K562 (cell line): Measurements from ENCODE around the gene SUPT3H. TPM values are rescaled to one million over a fixed set of nuclear protein-coding genes. Genes with fewer than 3 reads are reported as not detected.

ENCODE experiments used
- ARID3B ChIP-seq: fragments of 250-450 bp; sonication (Bioruptor Pico); IDR thresholded peaks from 2 replicates; pipeline ENCODE4 v1.4.0; 2020; ENCODE audit warnings: borderline replicate concordance
- ATF1 ChIP-seq, 2 experiments: fragments of 450-650 bp in 1 of 2; IDR thresholded peaks; 2 replicates each; pipeline ENCODE4 v1.6.1; 2016; ENCODE audit warnings: missing compliant biosample characterization in 1 of 2, missing genetic modification characterization in 1 of 2
- COPS2 ChIP-seq: fragments of 450-650 bp; conservative IDR thresholded peaks from 2 replicates; pipeline ENCODE4 v1.6.1; 2016; ENCODE audit warnings: mild to moderate bottlenecking, moderate library complexity
- FOXM1 ChIP-seq, 2 experiments: fragments of 450-650 bp in 1 of 2; sonication (generic) in 1 of 2; formaldehyde crosslinking in 1 of 2; IDR thresholded peaks; 2 replicates each; pipeline versions ENCODE4 v1.6.1 to v1.9.0; 2017 to 2022; ENCODE audit warnings: low read depth in 2 of 2, mild to moderate bottlenecking in 2 of 2, missing genetic modification reagents in 1 of 2, moderate library complexity in 1 of 2
- FUS ChIP-seq: fragments of 200-400 bp; formaldehyde crosslinking; optimal IDR thresholded peaks from 2 replicates; pipeline ENCODE3; 2017; ENCODE audit warnings: low read depth, low read length
- HDAC1 ChIP-seq, 2 experiments: fragments of 450-650 bp; IDR thresholded peaks; 2 replicates each; pipeline ENCODE4 v1.6.1; 2016 to 2017; ENCODE audit warnings: inconsistent platforms in 1 of 2, mild to moderate bottlenecking in 1 of 2, moderate library complexity in 1 of 2
- NCOA1 ChIP-seq: fragments of 450-650 bp; IDR thresholded peaks from 2 replicates; pipeline ENCODE4 v1.6.1; 2016; ENCODE audit warnings: low read depth
- POLR2G ChIP-seq: fragments of 200-400 bp; formaldehyde crosslinking; IDR thresholded peaks from 2 replicates; pipeline ENCODE4 v1.6.1; 2017; ENCODE audit warnings: low read depth, mild to moderate bottlenecking, antibody characterized with exemption, low read length, moderate library complexity
- RB1 ChIP-seq: fragments of 450-650 bp; IDR thresholded peaks from 2 replicates; pipeline ENCODE4 v1.6.1; 2017; ENCODE audit warnings: low read depth, mild to moderate bottlenecking
- RBM34 ChIP-seq: fragments of 200-400 bp; formaldehyde crosslinking; IDR thresholded peaks from 2 replicates; pipeline ENCODE4 v1.6.1; 2018; ENCODE audit warnings: low read length, borderline replicate concordance; ENCODE audit not compliant: insufficient read depth
- SMARCA4 ChIP-seq: fragments of 450-650 bp; IDR thresholded peaks from 2 replicates; pipeline ENCODE4 v1.6.1; 2016
- TCF15 ChIP-seq: fragments of 250-450 bp; sonication (Bioruptor Pico); IDR thresholded peaks from 2 replicates; pipeline ENCODE4 v1.8.0; 2022; ENCODE audit warnings: moderate library complexity, mild to moderate bottlenecking, inconsistent platforms
- TFAM ChIP-seq: fragments of 250-450 bp; sonication (Bioruptor Pico); conservative IDR thresholded peaks from 2 replicates; pipeline ENCODE4 v1.5.0; 2021; ENCODE audit warnings: mild to moderate bottlenecking, moderate library complexity
- YY1 ChIP-seq, 3 experiments: IDR thresholded peaks; 2 replicates each; pipeline ENCODE4 v1.6.1; 2011; ENCODE audit warnings: low read length in 2 of 3, mild to moderate bottlenecking in 2 of 3, moderate library complexity in 2 of 3, borderline replicate concordance in 1 of 3, control low read depth in 1 of 3, low read depth in 1 of 3; ENCODE audit not compliant: insufficient read depth in 3 of 3, insufficient replicate concordance in 2 of 3, control insufficient read depth in 1 of 3, insufficient read length in 1 of 3; ENCODE audit errors: extremely low read depth in 1 of 3
- ZBTB2 ChIP-seq: fragments of 450-650 bp; IDR thresholded peaks from 2 replicates; pipeline ENCODE4 v1.6.1; 2016; ENCODE audit warnings: antibody characterized with exemption
- ZNF384 ChIP-seq: IDR thresholded peaks from 2 replicates; pipeline ENCODE4 v1.6.1; 2012; ENCODE audit warnings: low read depth, low read length, improper control_type of control experiment
- ZNF444 ChIP-seq: fragments of 250-450 bp; sonication (Bioruptor Pico); IDR thresholded peaks from 2 replicates; pipeline ENCODE4 v1.4.0; 2020; ENCODE audit warnings: mild to moderate bottlenecking, moderate library complexity
- polyA plus RNA-seq, 8 experiments: library from polyadenylated mRNA; depleted of rRNA in 4 of 8; stranded (reverse) in 5 of 8; unstranded in 3 of 8; fragments of >200 nt; fragmentation: Nextera tagmentation in 2 of 8; fragmentation: Illumina TruSeq in 1 of 8; extraction: Ambion mirVana in 2 of 8; extraction: Trizol in 1 of 8; gene quantifications; 2 replicates each; pipeline versions ENCODE4 v1.2.1 to v1.2.3, GENCODE V29; 2011 to 2014; ENCODE audit warnings: inconsistent platforms in 1 of 8, missing spikeins in 1 of 8
- total RNA-seq, 7 experiments: library from RNA; depleted of rRNA in 6 of 7; stranded (reverse); fragments of >200 nt in 6 of 7; fragmentation: Illumina TruSeq in 2 of 7; extraction: Trizol in 2 of 7; gene quantifications; 2 replicates each; pipeline versions ENCODE4 v1.2.1 to v1.2.3, GENCODE V29; 2011 to 2021; ENCODE audit warnings: low replicate concordance in 1 of 7
- TF ChIP-seq, protein P1 (sequence below): fragments of 450-650 bp; formaldehyde crosslinking; IDR thresholded peaks from 2 replicates; pipeline ENCODE4 v1.4.0; 2020; ENCODE audit warnings: mild to moderate bottlenecking, mixed read lengths
- TF ChIP-seq, protein P2 (sequence below): fragments of 250-450 bp; sonication (Bioruptor Pico); IDR thresholded peaks from 2 replicates; pipeline ENCODE4 v1.8.0; 2022; ENCODE audit warnings: moderate library complexity, mild to moderate bottlenecking, inconsistent platforms

Gene SUPT3H
- total and polyA plus RNA-seq, 9 of the 15 experiments (the other 6 are each of a cell fraction or from before 2014, with no cell fraction given) = 7.2 to 16.3 (median 11.9) TPM

DNA sequence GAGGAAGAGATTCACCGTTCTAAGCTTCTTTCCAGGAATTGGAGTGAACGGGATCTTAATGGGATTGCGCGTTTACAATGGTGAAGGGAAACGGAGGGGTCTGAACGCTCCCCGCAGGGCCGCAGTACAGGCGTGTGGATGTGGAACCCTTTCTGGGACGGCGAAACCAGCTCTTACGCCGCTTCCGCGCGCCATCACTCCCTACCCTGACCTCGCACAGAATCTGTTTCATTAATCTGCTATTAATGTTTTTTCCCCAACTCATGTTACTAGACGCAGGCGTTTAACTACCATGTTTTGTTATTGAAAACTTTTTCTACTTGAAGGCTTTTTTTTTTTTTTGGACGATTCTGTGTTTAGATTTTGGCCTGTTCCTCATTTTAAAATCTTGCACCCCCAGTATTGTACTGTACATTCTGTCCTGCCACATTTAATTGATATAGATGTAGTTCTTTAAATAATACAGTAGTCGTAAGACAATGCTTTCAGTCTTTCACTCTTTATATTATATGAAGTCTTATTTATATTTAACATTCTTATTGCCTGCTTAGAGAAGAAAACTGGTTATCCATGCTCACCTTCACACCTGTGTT lies 696 bp upstream of the SUPT3H start (continued):
- TF ChIP-seq COPS2 = no peak
- no peak for TF ChIP-seq FOXM1 (IDR thresholded peaks at IDR 0.05; ENCODE audit: low read depth)
- TF ChIP-seq FOXM1 (CRISPR knock-in tag; IDR thresholded peaks at IDR 0.05; ENCODE audit: low read depth) = no peak
- TF ChIP-seq NCOA1 = no peak; the same call in 1 of the 2 replicates
- TF ChIP-seq TFAM = no peak
- TF ChIP-seq SMARCA4 = peak; percentile 58
- TF ChIP-seq ZNF444 (CRISPR knock-in tag) = no peak
- no peak for TF ChIP-seq RB1
- TF ChIP-seq, protein P1, sequence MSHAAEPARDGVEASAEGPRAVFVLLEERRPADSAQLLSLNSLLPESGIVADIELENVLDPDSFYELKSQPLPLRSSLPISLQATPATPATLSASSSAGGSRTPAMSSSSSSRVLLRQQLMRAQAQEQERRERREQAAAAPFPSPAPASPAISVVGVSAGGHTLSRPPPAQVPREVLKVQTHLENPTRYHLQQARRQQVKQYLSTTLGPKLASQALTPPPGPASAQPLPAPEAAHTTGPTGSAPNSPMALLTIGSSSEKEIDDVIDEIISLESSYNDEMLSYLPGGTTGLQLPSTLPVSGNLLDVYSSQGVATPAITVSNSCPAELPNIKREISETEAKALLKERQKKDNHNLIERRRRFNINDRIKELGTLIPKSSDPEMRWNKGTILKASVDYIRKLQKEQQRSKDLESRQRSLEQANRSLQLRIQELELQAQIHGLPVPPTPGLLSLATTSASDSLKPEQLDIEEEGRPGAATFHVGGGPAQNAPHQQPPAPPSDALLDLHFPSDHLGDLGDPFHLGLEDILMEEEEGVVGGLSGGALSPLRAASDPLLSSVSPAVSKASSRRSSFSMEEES (CRISPR knock-in tag) = no peak
- 0 out of 2 replicates have a peak, but pooled peaks have one; percentile 34 for TF ChIP-seq TCF15
- no peak for TF ChIP-seq HDAC1 (IDR thresholded peaks at IDR 0.05)
- 0 out of 2 replicates have a peak, but pooled peaks have one; percentile 11 for TF ChIP-seq ZNF384
- no peak for TF ChIP-seq ARID3B
- no peak for TF ChIP-seq POLR2G
- TF ChIP-seq, protein P2, sequence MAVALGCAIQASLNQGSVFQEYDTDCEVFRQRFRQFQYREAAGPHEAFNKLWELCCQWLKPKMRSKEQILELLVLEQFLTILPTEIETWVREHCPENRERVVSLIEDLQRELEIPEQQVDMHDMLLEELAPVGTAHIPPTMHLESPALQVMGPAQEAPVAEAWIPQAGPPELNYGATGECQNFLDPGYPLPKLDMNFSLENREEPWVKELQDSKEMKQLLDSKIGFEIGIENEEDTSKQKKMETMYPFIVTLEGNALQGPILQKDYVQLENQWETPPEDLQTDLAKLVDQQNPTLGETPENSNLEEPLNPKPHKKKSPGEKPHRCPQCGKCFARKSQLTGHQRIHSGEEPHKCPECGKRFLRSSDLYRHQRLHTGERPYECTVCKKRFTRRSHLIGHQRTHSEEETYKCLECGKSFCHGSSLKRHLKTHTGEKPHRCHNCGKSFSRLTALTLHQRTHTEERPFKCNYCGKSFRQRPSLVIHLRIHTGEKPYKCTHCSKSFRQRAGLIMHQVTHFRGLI = 0 out of 2 replicates have a peak, but pooled peaks have one; percentile 25
- no peak for TF ChIP-seq FUS
- TF ChIP-seq RBM34 = no peak
- no peak for TF ChIP-seq ATF1 (CRISPR knock-in tag; IDR thresholded peaks at IDR 0.05)
- TF ChIP-seq ATF1 (tag; IDR thresholded peaks at IDR 0.05) = peak; percentile 6; the same call in 1 of the 2 replicates
- TF ChIP-seq YY1 (IDR thresholded peaks at IDR 0.05; ENCODE audit: borderline replicate concordance in 1 of 3, control insufficient read depth in 1 of 3, extremely low read depth in 1 of 3, insufficient read depth in 3 of 3, insufficient read length in 1 of 3, insufficient replicate concordance in 2 of 3, low read depth in 1 of 3, low read length in 2 of 3) = peak in 1 of 3 experiments; percentile 15
- TF ChIP-seq ZBTB2 = no peak
